Stimulated activated CD4-positive, alpha-beta T cell treated with anti-CD3 and anti-CD28 coated beads, Interleukin-12 subunit alpha, Interleukin-12 subunit beta, amount 100 ng/mL, for 24 hours (primary cell): ENCODE data around the gene XRCC3.
"Not testable (repeated sequence)": the region's sequence is repeated elsewhere in the genome, so short reads cannot be mapped to it uniquely, and the experiment has no call there.

Source experiments
- DNase-seq, 2 experiments: peaks; one replicate each; pipeline ENCODE4 v3.0.0-alpha.2; 2020; ENCODE audit warnings: low read depth in 2 of 2

The XRCC3 gene

DNA sequence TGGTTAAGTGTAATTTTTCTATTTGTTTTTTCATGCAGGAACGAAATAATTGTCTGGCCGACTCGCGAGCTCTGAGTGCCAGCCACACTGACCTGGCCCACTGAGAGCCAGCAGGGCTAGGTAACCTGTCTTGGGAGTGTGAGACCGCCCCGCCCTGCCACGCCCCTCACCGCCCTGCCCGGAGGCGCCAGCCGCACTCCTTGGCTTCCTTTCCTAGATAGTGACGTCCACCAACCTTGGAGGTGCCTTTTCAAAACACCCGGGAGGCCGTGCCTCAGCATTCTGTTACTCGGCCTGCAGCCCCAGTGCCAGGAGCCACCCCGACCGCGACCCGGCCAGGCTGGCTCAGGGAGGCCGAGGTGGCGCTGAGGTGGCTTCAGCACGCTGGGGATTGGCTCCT, 21.7 kb downstream of the XRCC3 start:
- DNase-seq: no peak

DNA sequence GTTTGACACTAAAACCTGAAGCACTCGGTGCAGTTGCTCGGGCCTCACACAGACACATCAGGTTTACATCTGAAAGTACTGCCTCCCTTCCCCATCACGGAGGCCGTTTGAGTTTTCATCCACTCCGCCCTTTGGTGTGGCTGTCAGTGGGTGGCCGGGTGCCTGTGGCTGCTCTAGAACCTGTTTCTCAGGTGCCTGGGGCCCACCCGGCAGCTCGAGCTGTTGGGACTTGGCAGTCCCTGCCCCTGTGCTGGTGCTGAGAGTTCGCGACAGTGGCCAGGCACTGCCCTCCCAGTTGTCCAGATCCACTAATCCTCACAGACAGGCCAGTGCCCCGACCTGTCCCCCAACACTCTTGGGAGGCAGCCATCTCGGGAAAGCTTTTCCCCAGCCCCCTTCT, 22.4 kb downstream of the XRCC3 start:
- no peak for DNase-seq

- no peak for DNase-seq
Measured at GRCh38 chr14:103692159-103692558, 23.1 kb downstream of the XRCC3 start.

GRCh38 chr14:103691655-103692054, 23.6 kb downstream of the XRCC3 start:
- not testable (repeated sequence) for DNase-seq

GRCh38 chr14:103690332-103690731, 24.9 kb downstream of the XRCC3 start:
- no peak for DNase-seq

DNA sequence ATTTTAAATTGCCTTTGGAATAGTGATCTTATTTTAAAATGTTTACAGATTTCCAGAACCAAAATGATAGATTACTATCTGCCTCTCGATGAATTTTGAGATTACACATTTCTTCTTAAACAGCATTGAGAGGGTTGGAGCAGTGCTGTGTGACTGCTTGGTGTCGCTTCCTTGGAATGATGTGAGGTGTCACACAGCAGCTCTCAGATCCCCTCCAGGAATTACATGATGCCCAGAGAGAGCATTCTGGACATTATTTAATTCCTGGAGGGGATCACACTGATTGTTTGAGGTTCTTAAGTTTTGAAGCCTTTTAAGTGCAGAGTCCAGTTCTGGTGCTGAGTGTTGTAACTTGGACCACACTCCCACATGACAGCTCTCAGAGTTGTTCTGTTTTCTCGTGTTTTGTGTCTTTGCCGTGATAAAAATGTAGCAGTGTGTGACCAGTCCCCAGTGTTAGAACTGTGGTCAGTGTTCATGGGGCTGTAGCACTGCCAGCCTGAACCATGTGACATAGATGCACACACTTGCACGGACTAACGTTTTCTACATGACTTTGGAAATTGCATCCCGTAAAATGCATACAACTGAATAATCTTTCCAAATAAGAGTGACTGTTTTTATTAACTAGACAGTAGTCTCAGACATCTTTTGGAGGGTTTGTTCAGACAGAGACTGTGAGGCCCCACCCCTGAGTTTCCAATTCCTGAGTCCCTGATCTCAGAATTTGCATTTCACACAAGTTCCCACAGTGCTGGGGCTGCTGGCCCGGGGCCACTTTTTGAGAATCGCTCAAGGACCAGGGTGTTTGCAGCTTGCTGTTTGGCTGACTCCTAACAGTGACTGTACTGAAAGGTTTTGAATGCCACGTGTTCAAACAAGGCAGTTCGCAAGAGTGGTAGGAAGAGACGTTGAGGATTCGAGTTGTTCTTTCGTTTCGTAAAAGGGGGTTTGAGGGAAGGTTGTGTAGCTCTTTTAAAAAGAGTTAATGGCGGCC, 26.0 kb downstream of the XRCC3 start:
- DNase-seq: no peak

GRCh38 chr14:103688441-103688840, 26.8 kb downstream of the XRCC3 start:
- no peak for DNase-seq

- no peak for DNase-seq
Measured at GRCh38 chr14:103687712-103688111, 27.5 kb downstream of the XRCC3 start.

DNA sequence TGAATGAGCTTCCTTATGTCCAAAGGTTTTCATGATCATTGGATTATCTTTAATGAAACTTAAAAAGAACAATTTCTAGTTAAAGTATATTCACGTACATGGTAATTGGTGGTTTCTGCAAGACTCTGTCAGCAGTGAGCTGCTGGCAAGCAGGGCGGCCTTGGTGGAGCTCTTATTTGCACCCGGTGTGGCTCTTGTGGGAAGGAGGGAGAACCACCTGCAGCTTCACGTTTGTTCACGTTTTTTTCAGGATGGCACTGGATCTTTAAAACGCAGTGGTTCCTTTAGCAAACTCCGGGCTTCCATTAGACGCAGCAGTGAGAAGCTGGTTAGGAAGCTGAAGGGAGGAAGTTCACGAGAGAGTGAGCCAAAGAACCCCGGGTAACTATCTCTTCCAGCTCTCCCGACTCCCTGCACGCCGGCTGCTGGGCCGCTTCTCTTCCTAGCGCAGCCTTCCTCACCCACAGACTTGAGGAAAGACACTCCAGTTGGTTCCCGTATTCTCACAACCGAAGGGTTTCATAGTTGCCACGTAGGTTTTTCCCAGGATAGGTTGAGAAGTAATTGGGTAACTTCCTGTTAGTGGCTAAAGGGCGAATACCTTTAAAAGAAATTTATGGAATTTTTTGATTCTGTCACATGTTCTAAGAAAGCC, 28.3 kb downstream of the XRCC3 start:
- DNase-seq: no peak

DNA sequence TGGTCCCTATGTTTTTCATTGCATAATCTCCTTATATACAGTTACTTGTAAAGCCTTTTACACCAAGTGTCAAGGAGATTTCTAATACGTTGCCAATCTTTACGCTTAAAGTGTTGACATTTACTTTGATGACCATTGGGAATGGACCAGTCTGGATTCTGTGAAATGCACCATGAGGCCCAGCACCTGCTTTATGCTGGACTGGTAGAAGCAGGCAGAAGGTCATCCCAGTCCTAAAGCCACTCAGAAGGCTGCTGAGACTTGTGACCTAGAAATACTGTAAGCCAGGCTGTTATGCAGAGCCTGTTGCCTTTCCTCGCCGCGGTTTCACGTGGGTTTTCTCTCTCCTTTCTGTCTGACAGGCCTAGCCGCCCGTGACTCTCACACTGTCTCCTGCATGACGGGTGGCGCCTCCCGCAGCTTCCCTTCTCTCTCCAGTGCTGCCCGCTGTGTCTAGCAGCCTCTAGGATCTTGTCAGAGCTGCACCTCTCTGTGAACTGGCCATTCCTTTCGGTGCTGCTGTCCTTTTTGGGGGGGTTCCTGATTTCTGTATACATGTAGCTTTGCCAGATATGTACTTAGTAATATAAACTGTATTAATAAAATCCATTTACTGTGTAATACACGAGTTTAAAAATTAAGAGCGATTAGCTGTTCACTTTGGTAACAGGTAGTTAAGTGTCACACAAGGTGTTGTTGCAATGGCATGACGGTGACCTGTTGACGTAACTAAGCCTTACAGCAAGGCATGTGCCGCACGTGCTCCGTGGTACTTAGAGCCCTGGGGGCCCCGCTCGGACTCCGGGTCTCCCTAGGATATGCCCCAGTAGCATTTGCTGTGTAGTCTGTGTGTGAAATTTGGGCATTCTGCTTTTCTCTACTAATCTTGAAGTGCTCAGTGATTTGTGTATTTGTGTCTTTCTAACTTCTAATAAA, 29.7 kb downstream of the XRCC3 start:
- no peak for DNase-seq

GRCh38 chr14:103684871-103685270, 30.4 kb downstream of the XRCC3 start:
- DNase-seq: no peak

- no peak for DNase-seq
Measured at GRCh38 chr14:103684471-103684870, 30.8 kb downstream of the XRCC3 start.

- no peak for DNase-seq
Measured at GRCh38 chr14:103683139-103683538, 32.1 kb downstream of the XRCC3 start.

GRCh38 chr14:103680491-103681231, 34.6 kb downstream of the XRCC3 start:
- DNase-seq: no peak

DNA sequence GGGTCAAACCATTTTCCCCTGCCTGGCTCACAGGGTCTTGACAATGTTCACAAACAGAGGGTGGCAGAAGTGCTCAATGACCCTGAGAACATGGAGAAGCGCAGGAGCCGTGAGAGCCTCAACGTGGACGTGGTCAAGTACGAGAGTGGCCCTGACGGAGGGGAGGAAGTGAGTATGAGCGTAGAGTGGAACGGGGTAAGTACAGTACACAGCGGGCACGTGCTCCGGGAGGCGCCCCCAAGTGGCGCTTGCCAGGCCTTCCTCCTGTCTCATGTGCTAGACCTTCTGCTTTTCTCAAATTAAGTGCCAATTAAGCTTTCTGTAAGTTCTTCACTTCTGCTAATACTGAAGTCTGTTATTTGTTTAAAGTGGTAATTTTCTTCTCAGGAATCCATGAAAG, 35.9 kb downstream of the XRCC3 start:
- DNase-seq: peak in 1 of 2 experiments; percentile 23

DNA sequence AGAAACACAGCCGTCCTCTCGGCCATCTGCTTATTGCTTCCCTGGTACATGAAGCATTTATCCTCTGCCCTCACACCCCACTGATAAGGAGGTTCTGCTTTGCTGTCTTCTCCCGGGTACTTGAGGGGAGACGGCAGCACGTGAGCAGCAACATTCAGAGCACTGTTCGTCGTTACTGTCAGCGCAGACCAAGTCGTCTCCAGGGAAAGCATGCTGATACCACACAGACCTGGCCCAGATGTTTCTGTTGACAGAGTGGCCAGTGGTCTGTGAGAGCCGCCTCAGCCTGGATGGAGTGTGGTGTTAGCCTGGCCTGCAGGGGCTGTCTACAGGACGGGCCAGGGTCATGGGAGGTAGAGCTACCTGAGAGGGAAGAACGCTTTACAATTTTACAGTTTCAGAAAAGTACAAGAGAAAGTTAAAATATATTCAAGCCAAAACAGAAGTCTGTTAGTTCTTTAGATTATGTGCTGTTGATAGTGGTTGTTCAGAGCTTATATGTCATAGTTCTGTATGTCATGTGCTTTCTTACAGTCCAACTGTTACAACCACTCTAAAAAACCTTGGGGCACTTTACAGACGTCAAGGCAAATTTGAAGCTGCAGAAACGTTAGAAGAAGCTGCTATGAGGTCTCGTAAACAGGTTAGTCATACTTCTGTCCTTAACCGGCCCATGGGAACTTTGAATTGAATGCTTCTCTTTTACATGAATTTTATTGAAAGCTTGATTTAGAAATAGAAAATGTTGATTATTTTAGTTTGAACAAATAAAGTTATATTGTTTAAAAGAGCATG, 38.2 kb downstream of the XRCC3 start:
- no peak for DNase-seq

DNA sequence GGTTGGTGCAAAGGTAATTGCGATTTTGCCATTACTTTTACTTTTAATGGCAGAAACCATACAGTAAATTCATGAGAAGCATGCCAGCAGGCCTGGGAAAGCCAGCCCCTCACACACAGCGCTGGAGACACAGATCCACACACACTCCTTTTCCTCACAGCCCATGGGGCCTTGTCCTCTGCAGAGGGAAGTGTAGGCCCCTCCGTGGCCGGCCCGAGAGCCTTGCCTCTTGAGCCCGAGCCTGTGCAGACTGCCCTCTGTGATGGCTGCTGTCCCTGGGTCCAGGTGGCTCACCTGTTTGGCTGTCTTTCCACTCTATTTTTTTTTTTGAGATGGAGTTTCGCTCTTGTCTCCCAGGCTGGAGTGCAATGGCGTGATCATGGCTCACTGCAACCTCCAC, 39.3 kb downstream of the XRCC3 start:
- no peak for DNase-seq

DNA sequence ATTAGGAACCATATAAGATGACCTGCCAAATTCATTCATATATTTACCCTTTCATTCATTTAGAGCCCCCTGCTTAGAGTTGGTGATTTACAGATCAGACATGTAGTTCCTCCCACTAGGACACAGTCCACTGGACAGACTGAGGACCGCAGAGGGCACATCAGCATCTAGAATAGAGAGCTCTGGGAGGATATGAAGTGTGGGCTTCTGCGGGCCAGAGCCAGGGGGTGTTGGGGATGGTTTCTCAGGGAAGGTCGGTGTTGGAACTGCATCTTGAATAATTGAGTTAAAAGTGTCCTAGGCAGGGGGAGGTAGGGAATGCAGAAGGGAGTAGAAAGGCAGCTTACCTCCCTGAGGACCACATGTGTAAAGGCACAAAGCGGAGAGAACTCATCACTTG, 43.3 kb downstream of the XRCC3 start:
- no peak for DNase-seq

GRCh38 chr14:103669370-103669769, 45.9 kb downstream of the XRCC3 start:
- no peak for DNase-seq

- DNase-seq: no peak
Measured at GRCh38 chr14:103668117-103668516, 47.1 kb downstream of the XRCC3 start.
